HL-60/S4 treated with retinoic acid at 250 ng/mL for 4 days and 3 days (cell line): ENCODE measurements around the gene PGAP2.

Experiments
- in situ Hi-C: fragments of 300-500 bp; cut with MboI; formaldehyde crosslinking; loops from 2 replicates; pipeline ENCODE4 v1.7.0; 2022; ENCODE audit warnings: low sequenced_read_pairs

Gene PGAP2

GRCh38 chr11:3831378-3832239, 23.2 kb downstream of the PGAP2 start:
- in situ Hi-C loops = no loop called here

GRCh38 chr11:3832816-3833215, 24.5 kb downstream of the PGAP2 start:
- in situ Hi-C loops = no loop called here

- in situ Hi-C loops = no loop called here
Observed at GRCh38 chr11:3833449-3833848, 25.1 kb downstream of the PGAP2 start.

- in situ Hi-C loops = no loop called here
Observed at GRCh38 chr11:3834349-3834663, 25.9 kb downstream of the PGAP2 start.

- in situ Hi-C loops = no loop called here
Observed at GRCh38 chr11:3834664-3835461, 26.5 kb downstream of the PGAP2 start.

- in situ Hi-C loops = no loop called here
Observed at GRCh38 chr11:3835751-3836150, 27.4 kb downstream of the PGAP2 start.

- in situ Hi-C loops = no loop called here
Observed at GRCh38 chr11:3836903-3837302, 28.5 kb downstream of the PGAP2 start.

- in situ Hi-C loops = no loop called here
Observed at GRCh38 chr11:3837793-3838192, 29.4 kb downstream of the PGAP2 start.

GRCh38 chr11:3838504-3838903, 30.1 kb downstream of the PGAP2 start:
- in situ Hi-C loops = no loop called here

- in situ Hi-C loops = no loop called here
Observed at GRCh38 chr11:3840004-3840869, 31.9 kb downstream of the PGAP2 start.

GRCh38 chr11:3840870-3841425, 32.6 kb downstream of the PGAP2 start, which contains the start of gene RHOG:
Gene RHOG, minus strand, starts transcription at chr11:3840959. Its CDS starts 12,821 bp downstream, at chr11:3828138.
- in situ Hi-C loops = no loop called here

GRCh38 chr11:3841426-3842350, 33.3 kb downstream of the PGAP2 start:
- in situ Hi-C loops = no loop called here

GRCh38 chr11:3843326-3843725, 35.0 kb downstream of the PGAP2 start:
- in situ Hi-C loops = no loop called here

GRCh38 chr11:3845246-3845645, 36.9 kb downstream of the PGAP2 start:
- in situ Hi-C loops = no loop called here

GRCh38 chr11:3845670-3846069, 37.3 kb downstream of the PGAP2 start:
- in situ Hi-C loops = no loop called here

GRCh38 chr11:3849297-3849874, 41.0 kb downstream of the PGAP2 start:
- in situ Hi-C loops = no loop called here

- in situ Hi-C loops = loop anchor here (10.0 kb wide), 1 partner anchor 211 kb away; no protein-coding TSS in a partner anchor
Observed at GRCh38 chr11:3853545-3853842, 45.1 kb downstream of the PGAP2 start.

GRCh38 chr11:3853899-3854659, 45.7 kb downstream of the PGAP2 start:
- in situ Hi-C loops = loop anchor here (10.0 kb wide), 1 partner anchor 211 kb away; no protein-coding TSS in a partner anchor

GRCh38 chr11:3854660-3854976, 46.3 kb downstream of the PGAP2 start:
- in situ Hi-C loops = loop anchor here (10.0 kb wide), 1 partner anchor 210 kb away; no protein-coding TSS in a partner anchor
